ENCODE results near the gene ERC1. TPM values are rescaled to one million over a fixed set of nuclear protein-coding genes. Genes with fewer than 3 reads are reported as not detected.

Gene ERC1
- total RNA-seq, 1 experiment from 2014 or later = 17.9 TPM

- no peak for DNase-seq (ENCODE audit: low read depth)
Observed at GRCh38 chr12:1503281-1503711, 512.3 kb downstream of the ERC1 start.

- DNase-seq (ENCODE audit: low read depth) = no peak
Observed at GRCh38 chr12:1504304-1504894, 513.4 kb downstream of the ERC1 start.

- no peak for DNase-seq (ENCODE audit: low read depth)
Observed at GRCh38 chr12:1504895-1505311, 513.9 kb downstream of the ERC1 start.

- no peak for DNase-seq (ENCODE audit: low read depth)
Observed at GRCh38 chr12:1505576-1505975, 514.6 kb downstream of the ERC1 start.

- DNase-seq (ENCODE audit: low read depth) = no peak
Observed at GRCh38 chr12:1507308-1507707, 516.3 kb downstream of the ERC1 start.

GRCh38 chr12:1509413-1510052 lies 518.5 kb downstream of the ERC1 start:
- no peak for DNase-seq (ENCODE audit: low read depth)

- DNase-seq (ENCODE audit: low read depth) = no peak
Observed at GRCh38 chr12:1510056-1510812, 519.2 kb downstream of the ERC1 start.

- DNase-seq (ENCODE audit: low read depth) = no peak
Observed at GRCh38 chr12:1515010-1515409, 524.0 kb downstream of the ERC1 start.

- no peak for DNase-seq (ENCODE audit: low read depth)
Observed at GRCh38 chr12:1515428-1515827, 524.4 kb downstream of the ERC1 start.

GRCh38 chr12:1517007-1517406 lies 526.0 kb downstream of the ERC1 start:
- peak; percentile 69 for DNase-seq (ENCODE audit: low read depth)

GRCh38 chr12:1517734-1518525 lies 526.9 kb downstream of the ERC1 start:
- DNase-seq (ENCODE audit: low read depth) = no peak

GRCh38 chr12:1518591-1519516 lies 527.8 kb downstream of the ERC1 start:
- DNase-seq (ENCODE audit: low read depth) = peak; percentile 93

- no peak for DNase-seq (ENCODE audit: low read depth)
Observed at GRCh38 chr12:1519642-1520041, 528.6 kb downstream of the ERC1 start.

- no peak for DNase-seq (ENCODE audit: low read depth)
Observed at GRCh38 chr12:1523046-1523445, 532.0 kb downstream of the ERC1 start.

GRCh38 chr12:1523558-1524050 lies 532.6 kb downstream of the ERC1 start:
- no peak for DNase-seq (ENCODE audit: low read depth)

GRCh38 chr12:1525858-1526257 lies 534.8 kb downstream of the ERC1 start:
- no peak for DNase-seq (ENCODE audit: low read depth)

- peak; percentile 95 for DNase-seq (ENCODE audit: low read depth)
Observed at GRCh38 chr12:1527789-1528188, 536.8 kb downstream of the ERC1 start.

- no peak for DNase-seq (ENCODE audit: low read depth)
Observed at GRCh38 chr12:1528791-1529190, 537.8 kb downstream of the ERC1 start.

- DNase-seq (ENCODE audit: low read depth) = no peak
Observed at GRCh38 chr12:1529228-1529861, 538.3 kb downstream of the ERC1 start.

Measured in HT1080 (cell line).